Measurements from ENCODE around the gene EIF3M. TPM values are rescaled to one million over a fixed set of nuclear protein-coding genes. Genes with fewer than 3 reads are reported as not detected.
"Not testable (repeated sequence)": the region's sequence is repeated elsewhere in the genome, so short reads cannot be mapped to it uniquely, and the experiment has no call there.

Gene EIF3M
- total RNA-seq, 4 donors from 2014 or later, result 226 to 489 (median 396) TPM

- no peaks in the 10 kb centered on the region for H3K4me1 ChIP-seq
- H3K36me3 ChIP-seq, result peaks cover 43% of the 10 kb centered on the region
- H3K9me3 ChIP-seq, result no peaks in the 10 kb centered on the region
- TF ChIP-seq, protein P1, sequence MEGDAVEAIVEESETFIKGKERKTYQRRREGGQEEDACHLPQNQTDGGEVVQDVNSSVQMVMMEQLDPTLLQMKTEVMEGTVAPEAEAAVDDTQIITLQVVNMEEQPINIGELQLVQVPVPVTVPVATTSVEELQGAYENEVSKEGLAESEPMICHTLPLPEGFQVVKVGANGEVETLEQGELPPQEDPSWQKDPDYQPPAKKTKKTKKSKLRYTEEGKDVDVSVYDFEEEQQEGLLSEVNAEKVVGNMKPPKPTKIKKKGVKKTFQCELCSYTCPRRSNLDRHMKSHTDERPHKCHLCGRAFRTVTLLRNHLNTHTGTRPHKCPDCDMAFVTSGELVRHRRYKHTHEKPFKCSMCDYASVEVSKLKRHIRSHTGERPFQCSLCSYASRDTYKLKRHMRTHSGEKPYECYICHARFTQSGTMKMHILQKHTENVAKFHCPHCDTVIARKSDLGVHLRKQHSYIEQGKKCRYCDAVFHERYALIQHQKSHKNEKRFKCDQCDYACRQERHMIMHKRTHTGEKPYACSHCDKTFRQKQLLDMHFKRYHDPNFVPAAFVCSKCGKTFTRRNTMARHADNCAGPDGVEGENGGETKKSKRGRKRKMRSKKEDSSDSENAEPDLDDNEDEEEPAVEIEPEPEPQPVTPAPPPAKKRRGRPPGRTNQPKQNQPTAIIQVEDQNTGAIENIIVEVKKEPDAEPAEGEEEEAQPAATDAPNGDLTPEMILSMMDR (IDR thresholded peaks at IDR 0.05), result no peak
- TF ChIP-seq POLR2AphosphoS5 (IDR thresholded peaks at IDR 0.05) (no peak), POLR2A (IDR thresholded peaks at IDR 0.05) (no peak), EP300 (IDR thresholded peaks at IDR 0.05) (no peak)
- H3K4me3 ChIP-seq, result no peak overlapping the region
- H3K27ac ChIP-seq, result no peak overlapping the region
- H3K27me3 ChIP-seq, result no peaks in the 10 kb centered on the region
- DNase-seq (ENCODE audit: low spot score in 2 of 2), result no peak
Measured at GRCh38 chr11:32606220-32606619, 22.6 kb downstream of the EIF3M start.

GRCh38 chr11:32608826-32609225, 25.2 kb downstream of the EIF3M start:
- not testable (repeated sequence) for DNase-seq (ENCODE audit: low spot score in 2 of 2); H3K27ac ChIP-seq; H3K4me3 ChIP-seq; H3K4me1 ChIP-seq; H3K27me3 ChIP-seq; H3K9me3 ChIP-seq
- 96% methylated on average over 4 of the region's 4 CpGs for WGBS
- peaks cover 20% of the 10 kb centered on the region for H3K36me3 ChIP-seq

DNA sequence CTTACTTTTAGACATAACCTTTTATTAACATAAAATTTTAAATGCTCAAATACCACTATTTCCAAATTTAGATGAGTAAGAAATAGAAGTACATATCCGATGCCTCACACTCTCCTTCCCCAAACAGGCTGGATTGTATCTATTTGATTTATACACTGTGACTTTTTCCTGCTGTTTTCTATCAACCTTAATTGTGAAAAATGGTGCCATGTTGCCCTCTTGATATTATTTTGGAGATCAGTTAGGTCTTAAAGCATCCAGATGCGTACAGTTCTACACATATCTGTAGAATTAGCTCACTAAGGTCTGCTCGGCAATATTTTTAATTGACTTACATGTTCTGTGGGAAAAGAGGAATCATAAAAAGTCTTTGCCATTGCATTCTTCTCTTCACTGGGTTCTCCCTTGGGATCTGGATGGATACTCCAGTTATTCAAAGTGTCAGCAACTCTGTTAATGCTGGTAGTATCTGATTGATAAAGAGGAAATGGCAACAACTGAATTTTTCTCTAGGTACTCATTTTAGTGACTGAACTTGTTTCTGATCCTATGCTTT, 27.2 kb downstream of the EIF3M start:
- no peak for DNase-seq (ENCODE audit: low spot score in 2 of 2)
- Histone ChIP-seq H3K4me3 (no peak overlapping the region), H3K27me3 (no peaks in the 10 kb centered on the region), H3K27ac (no peak overlapping the region), H3K4me1 (no peaks in the 10 kb centered on the region), H3K36me3 (peaks cover under 1% of the 10 kb centered on the region), H3K9me3 (no peaks in the 10 kb centered on the region)
- 78% methylated on average over 3 of the region's 3 CpGs for WGBS
- TF ChIP-seq POLR2AphosphoS5 (IDR thresholded peaks at IDR 0.05) (no peak), POLR2A (IDR thresholded peaks at IDR 0.05) (no peak), EP300 (IDR thresholded peaks at IDR 0.05) (no peak)
- TF ChIP-seq, protein P1 (IDR thresholded peaks at IDR 0.05), result no peak

- Histone ChIP-seq H3K27me3 (no peaks in the 10 kb centered on the region), H3K4me3 (no peak overlapping the region), H3K9me3 (no peaks in the 10 kb centered on the region), H3K36me3 (no peaks in the 10 kb centered on the region), H3K4me1 (no peaks in the 10 kb centered on the region), H3K27ac (no peak overlapping the region)
- 70% methylated on average over 4 of the region's 4 CpGs for WGBS
- no peak for DNase-seq (ENCODE audit: low spot score in 2 of 2)
- TF ChIP-seq, protein P1 (IDR thresholded peaks at IDR 0.05), result no peak
- TF ChIP-seq POLR2AphosphoS5 (IDR thresholded peaks at IDR 0.05) (no peak), POLR2A (IDR thresholded peaks at IDR 0.05) (no peak), EP300 (IDR thresholded peaks at IDR 0.05) (no peak)
Measured at GRCh38 chr11:32613500-32614151, 30.0 kb downstream of the EIF3M start.

DNA sequence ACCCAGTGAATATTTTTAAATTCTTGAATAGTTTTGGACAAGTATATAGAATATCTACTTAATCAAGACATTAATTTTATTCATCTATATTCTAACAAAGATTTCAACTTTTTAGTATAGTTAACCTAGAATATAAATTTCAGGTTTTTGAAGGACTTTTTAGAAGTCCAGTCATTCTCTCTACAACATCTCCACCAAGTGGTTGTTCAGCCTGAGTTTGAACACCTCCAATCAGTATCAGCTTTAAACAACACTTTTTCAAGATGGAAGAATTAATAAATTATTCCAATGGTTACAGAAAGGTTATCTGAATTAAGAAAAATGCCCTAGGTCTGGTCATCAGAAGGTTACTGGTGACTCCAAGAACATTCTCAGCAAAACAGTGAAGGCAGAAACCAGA, 31.8 kb downstream of the EIF3M start:
- Histone ChIP-seq H3K27ac (no peak overlapping the region), H3K36me3 (no peaks in the 10 kb centered on the region), H3K4me3 (no peak overlapping the region), H3K9me3 (no peaks in the 10 kb centered on the region), H3K4me1 (no peaks in the 10 kb centered on the region), H3K27me3 (no peaks in the 10 kb centered on the region)
- TF ChIP-seq POLR2A (IDR thresholded peaks at IDR 0.05) (no peak), EP300 (IDR thresholded peaks at IDR 0.05) (no peak), POLR2AphosphoS5 (IDR thresholded peaks at IDR 0.05) (no peak)
- TF ChIP-seq, protein P1 (IDR thresholded peaks at IDR 0.05), result no peak
- no peak for DNase-seq (ENCODE audit: low spot score in 2 of 2)

- Histone ChIP-seq H3K27me3 (no peaks in the 10 kb centered on the region), H3K4me1 (no peaks in the 10 kb centered on the region), H3K36me3 (no peaks in the 10 kb centered on the region), H3K27ac (no peak overlapping the region), H3K9me3 (no peaks in the 10 kb centered on the region), H3K4me3 (no peak overlapping the region)
- no peak for DNase-seq (ENCODE audit: low spot score in 2 of 2)
- no peak for TF ChIP-seq POLR2AphosphoS5 (IDR thresholded peaks at IDR 0.05)
- TF ChIP-seq, protein P1 (IDR thresholded peaks at IDR 0.05), result no peak
- WGBS, result 81% methylated on average over 4 of the region's 4 CpGs
Measured at GRCh38 chr11:32616903-32617302, 33.3 kb downstream of the EIF3M start.

Data from suprapubic skin (tissue), 4 donors.